ENCODE results near the gene DIPK1B. TPM values are rescaled to one million over a fixed set of nuclear protein-coding genes. Genes with fewer than 3 reads are reported as not detected.

DIPK1B gene
- total and polyA plus RNA-seq, 2 experiments from 2014 or later, result 18.7 to 60.0 TPM

- Histone ChIP-seq H3K9me2 (ENCODE audit: insufficient read depth) (no peaks in the 10 kb centered on the region), H3K4me2 (no peak overlapping the region), H4K20me1 (replicated peaks; ENCODE audit: insufficient read depth) (no peaks in the 10 kb centered on the region), H3F3A (replicated peaks; ENCODE audit: low read depth) (no peaks in the 10 kb centered on the region), H3K79me2 (replicated peaks; ENCODE audit: insufficient read depth) (peaks cover 10% of the 10 kb centered on the region; the same call in 1 of the 2 replicates), H3K36me3 (ENCODE audit: insufficient read depth) (no peaks in the 10 kb centered on the region), H3K27me3 (ENCODE audit: insufficient read depth) (no peaks in the 10 kb centered on the region), H3K4me1 (ENCODE audit: insufficient read depth) (no peaks in the 10 kb centered on the region; the same call in 1 of the 2 replicates), H3K4me3 (no peak overlapping the region), H3K27ac (ENCODE audit: low read depth) (no peak overlapping the region), H2AFZ (no peak overlapping the region)
- ATAC-seq (no peak), DNase-seq (ENCODE audit: low spot score) (no peak)
- Mint-ChIP-seq H3K27me3 (ENCODE audit: insufficient read depth, low read depth, poor library complexity) (peaks cover 13% of the 10 kb centered on the region), H3K9me3 (no peaks in the 10 kb centered on the region), H3K36me3 (ENCODE audit: low read depth) (no peaks in the 10 kb centered on the region), H3K4me3 (no peak overlapping the region; the same call in 2 of the 3 replicates), H3K27ac (no peak overlapping the region), H3K4me1 (peaks cover 11% of the 10 kb centered on the region; the same call in 1 of the 3 replicates)
- no peak for TF ChIP-seq POLR2AphosphoS5 (IDR thresholded peaks at IDR 0.05; ENCODE audit: low read depth)
- TF ChIP-seq CREB1 (CRISPR knock-in tag; IDR thresholded peaks at IDR 0.05; ENCODE audit: low read depth), result no peak
- TF ChIP-seq, protein P1, sequence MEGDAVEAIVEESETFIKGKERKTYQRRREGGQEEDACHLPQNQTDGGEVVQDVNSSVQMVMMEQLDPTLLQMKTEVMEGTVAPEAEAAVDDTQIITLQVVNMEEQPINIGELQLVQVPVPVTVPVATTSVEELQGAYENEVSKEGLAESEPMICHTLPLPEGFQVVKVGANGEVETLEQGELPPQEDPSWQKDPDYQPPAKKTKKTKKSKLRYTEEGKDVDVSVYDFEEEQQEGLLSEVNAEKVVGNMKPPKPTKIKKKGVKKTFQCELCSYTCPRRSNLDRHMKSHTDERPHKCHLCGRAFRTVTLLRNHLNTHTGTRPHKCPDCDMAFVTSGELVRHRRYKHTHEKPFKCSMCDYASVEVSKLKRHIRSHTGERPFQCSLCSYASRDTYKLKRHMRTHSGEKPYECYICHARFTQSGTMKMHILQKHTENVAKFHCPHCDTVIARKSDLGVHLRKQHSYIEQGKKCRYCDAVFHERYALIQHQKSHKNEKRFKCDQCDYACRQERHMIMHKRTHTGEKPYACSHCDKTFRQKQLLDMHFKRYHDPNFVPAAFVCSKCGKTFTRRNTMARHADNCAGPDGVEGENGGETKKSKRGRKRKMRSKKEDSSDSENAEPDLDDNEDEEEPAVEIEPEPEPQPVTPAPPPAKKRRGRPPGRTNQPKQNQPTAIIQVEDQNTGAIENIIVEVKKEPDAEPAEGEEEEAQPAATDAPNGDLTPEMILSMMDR (conservative IDR thresholded peaks at IDR 0.05; ENCODE audit: low read depth in 2 of 2), result no peak
- no peak for TF ChIP-seq JUNB (IDR thresholded peaks at IDR 0.05; ENCODE audit: unreplicated experiment)
- no peak for TF ChIP-seq NANOG (IDR thresholded peaks at IDR 0.05; ENCODE audit: borderline replicate concordance)
- TF ChIP-seq ZNF331 (CRISPR knock-in tag; IDR thresholded peaks at IDR 0.05; ENCODE audit: low read depth), result no peak
- no peak for TF ChIP-seq STAT1 (IDR thresholded peaks at IDR 0.05; ENCODE audit: unreplicated experiment)
- TF ChIP-seq EZH2 (IDR thresholded peaks at IDR 0.05; ENCODE audit: low read depth, unreplicated experiment), result no peak
- TF ChIP-seq ZNF114 (CRISPR knock-in tag; IDR thresholded peaks at IDR 0.05), result no peak
- TF ChIP-seq REST (IDR thresholded peaks at IDR 0.05; ENCODE audit: unreplicated experiment), result no peak
- no peak for TF ChIP-seq EZH2phosphoT487 (IDR thresholded peaks at IDR 0.05; ENCODE audit: unreplicated experiment)
- TF ChIP-seq, protein P2, sequence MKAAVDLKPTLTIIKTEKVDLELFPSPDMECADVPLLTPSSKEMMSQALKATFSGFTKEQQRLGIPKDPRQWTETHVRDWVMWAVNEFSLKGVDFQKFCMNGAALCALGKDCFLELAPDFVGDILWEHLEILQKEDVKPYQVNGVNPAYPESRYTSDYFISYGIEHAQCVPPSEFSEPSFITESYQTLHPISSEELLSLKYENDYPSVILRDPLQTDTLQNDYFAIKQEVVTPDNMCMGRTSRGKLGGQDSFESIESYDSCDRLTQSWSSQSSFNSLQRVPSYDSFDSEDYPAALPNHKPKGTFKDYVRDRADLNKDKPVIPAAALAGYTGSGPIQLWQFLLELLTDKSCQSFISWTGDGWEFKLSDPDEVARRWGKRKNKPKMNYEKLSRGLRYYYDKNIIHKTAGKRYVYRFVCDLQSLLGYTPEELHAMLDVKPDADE (IDR thresholded peaks at IDR 0.05), result no peak
- TF ChIP-seq, protein P3, sequence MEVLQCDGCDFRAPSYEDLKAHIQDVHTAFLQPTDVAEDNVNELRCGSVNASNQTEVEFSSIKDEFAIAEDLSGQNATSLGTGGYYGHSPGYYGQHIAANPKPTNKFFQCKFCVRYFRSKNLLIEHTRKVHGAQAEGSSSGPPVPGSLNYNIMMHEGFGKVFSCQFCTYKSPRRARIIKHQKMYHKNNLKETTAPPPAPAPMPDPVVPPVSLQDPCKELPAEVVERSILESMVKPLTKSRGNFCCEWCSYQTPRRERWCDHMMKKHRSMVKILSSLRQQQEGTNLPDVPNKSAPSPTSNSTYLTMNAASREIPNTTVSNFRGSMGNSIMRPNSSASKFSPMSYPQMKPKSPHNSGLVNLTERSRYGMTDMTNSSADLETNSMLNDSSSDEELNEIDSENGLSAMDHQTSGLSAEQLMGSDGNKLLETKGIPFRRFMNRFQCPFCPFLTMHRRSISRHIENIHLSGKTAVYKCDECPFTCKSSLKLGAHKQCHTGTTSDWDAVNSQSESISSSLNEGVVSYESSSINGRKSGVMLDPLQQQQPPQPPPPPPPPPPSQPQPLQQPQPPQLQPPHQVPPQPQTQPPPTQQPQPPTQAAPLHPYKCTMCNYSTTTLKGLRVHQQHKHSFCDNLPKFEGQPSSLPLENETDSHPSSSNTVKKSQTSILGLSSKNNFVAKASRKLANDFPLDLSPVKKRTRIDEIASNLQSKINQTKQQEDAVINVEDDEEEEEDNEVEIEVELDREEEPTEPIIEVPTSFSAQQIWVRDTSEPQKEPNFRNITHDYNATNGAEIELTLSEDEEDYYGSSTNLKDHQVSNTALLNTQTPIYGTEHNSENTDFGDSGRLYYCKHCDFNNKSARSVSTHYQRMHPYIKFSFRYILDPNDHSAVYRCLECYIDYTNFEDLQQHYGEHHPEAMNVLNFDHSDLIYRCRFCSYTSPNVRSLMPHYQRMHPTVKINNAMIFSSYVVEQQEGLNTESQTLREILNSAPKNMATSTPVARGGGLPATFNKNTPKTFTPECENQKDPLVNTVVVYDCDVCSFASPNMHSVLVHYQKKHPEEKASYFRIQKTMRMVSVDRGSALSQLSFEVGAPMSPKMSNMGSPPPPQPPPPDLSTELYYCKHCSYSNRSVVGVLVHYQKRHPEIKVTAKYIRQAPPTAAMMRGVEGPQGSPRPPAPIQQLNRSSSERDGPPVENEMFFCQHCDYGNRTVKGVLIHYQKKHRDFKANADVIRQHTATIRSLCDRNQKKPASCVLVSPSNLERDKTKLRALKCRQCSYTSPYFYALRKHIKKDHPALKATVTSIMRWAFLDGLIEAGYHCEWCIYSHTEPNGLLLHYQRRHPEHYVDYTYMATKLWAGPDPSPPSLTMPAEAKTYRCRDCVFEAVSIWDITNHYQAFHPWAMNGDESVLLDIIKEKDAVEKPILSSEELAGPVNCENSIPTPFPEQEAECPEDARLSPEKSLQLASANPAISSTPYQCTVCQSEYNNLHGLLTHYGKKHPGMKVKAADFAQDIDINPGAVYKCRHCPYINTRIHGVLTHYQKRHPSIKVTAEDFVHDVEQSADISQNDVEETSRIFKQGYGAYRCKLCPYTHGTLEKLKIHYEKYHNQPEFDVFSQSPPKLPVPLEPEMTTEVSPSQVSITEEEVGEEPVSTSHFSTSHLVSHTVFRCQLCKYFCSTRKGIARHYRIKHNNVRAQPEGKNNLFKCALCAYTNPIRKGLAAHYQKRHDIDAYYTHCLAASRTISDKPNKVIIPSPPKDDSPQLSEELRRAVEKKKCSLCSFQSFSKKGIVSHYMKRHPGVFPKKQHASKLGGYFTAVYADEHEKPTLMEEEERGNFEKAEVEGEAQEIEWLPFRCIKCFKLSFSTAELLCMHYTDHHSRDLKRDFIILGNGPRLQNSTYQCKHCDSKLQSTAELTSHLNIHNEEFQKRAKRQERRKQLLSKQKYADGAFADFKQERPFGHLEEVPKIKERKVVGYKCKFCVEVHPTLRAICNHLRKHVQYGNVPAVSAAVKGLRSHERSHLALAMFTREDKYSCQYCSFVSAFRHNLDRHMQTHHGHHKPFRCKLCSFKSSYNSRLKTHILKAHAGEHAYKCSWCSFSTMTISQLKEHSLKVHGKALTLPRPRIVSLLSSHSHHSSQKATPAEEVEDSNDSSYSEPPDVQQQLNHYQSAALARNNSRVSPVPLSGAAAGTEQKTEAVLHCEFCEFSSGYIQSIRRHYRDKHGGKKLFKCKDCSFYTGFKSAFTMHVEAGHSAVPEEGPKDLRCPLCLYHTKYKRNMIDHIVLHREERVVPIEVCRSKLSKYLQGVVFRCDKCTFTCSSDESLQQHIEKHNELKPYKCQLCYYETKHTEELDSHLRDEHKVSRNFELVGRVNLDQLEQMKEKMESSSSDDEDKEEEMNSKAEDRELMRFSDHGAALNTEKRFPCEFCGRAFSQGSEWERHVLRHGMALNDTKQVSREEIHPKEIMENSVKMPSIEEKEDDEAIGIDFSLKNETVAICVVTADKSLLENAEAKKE (CRISPR knock-in tag; IDR thresholded peaks at IDR 0.05), result no peak
These were observed 28.6 kb upstream of the DIPK1B start for GRCh38 chr9:136683755-136684154.

Measured in GM23338 (cell line).